ENCODE data around the gene CPE.

- TF ChIP-seq CTCF (IDR thresholded peaks at IDR 0.05), result no peak
- no peak for TF ChIP-seq POLR2A (IDR thresholded peaks at IDR 0.05)
Observed at GRCh38 chr4:165450871-165451270, 72.1 kb downstream of the CPE start.
